Measurements from ENCODE around the gene TST.

GRCh38 chr22:37043828-37044538, 24.7 kb upstream of the TST start:
- TF ChIP-seq POLR2A (IDR thresholded peaks at IDR 0.05; ENCODE audit: low read length) = no peak
- no peak for TF ChIP-seq GATA1 (IDR thresholded peaks at IDR 0.05; ENCODE audit: low read depth, low read length)
